Panc1 (cell line): ENCODE results near the gene VAC14. TPM values are rescaled to one million over a fixed set of nuclear protein-coding genes. Genes with fewer than 3 reads are reported as not detected.

ENCODE experiments used
- ATAC-seq: fragments of 200-7000 bp; cut with Tn5 transposase; 2 replicates; pipeline ENCODE4 v1.9.1; 2020; ENCODE audit warnings: mild to moderate bottlenecking, moderate library complexity
- BruUV-seq: library from RNA; stranded (reverse); fragments of 400-500 nt; replicated peaks from 2 replicates; lab custom pipeline; 2021; lab: Mats Ljungman, UMichigan
- CTCF ChIA-PET: fragments of 300-600 bp; sonication (Branson Sonifier 250); formaldehyde crosslinking; loops from one replicate; lab custom pipeline; 2022; ENCODE audit warnings: antibody characterized with exemption; lab: Charles Lee
- POLR2A ChIA-PET: fragments of 300-600 bp; sonication (Branson Sonifier 250); formaldehyde crosslinking; loops from one replicate; lab custom pipeline; 2022; ENCODE audit warnings: antibody characterized with exemption; lab: Charles Lee
- DNase-seq: peaks from one replicate; pipeline ENCODE4 v3.0.0-alpha.2; 2010; ENCODE audit warnings: low read depth, low spot score
- H3K27ac ChIP-seq: 2 replicates; pipeline ENCODE4 v1.5.1; 2011; ENCODE audit warnings: mild to moderate bottlenecking, low read length, inconsistent platforms
- H3K27me3 ChIP-seq: fragments of 200-500 bp; sonication (Bioruptor generic); 2 replicates; pipeline ENCODE4 v1.6.0; 2014; ENCODE audit warnings: low read length, inconsistent platforms; ENCODE audit not compliant: control insufficient read depth, insufficient read depth
- H3K36me3 ChIP-seq: fragments of 200-500 bp; sonication (Bioruptor generic); 2 replicates; pipeline ENCODE4 v1.5.1; 2014; ENCODE audit warnings: inconsistent platforms, mild to moderate bottlenecking, low read length, moderate library complexity; ENCODE audit not compliant: control insufficient read depth, insufficient read depth
- H3K4me1 ChIP-seq: 2 replicates; pipeline ENCODE4 v1.5.1; 2011; ENCODE audit warnings: inconsistent platforms, mild to moderate bottlenecking, low read length, moderate library complexity; ENCODE audit not compliant: control insufficient read depth, insufficient read depth
- H3K4me3 ChIP-seq, 2 experiments: 2 replicates each; pipeline ENCODE4 v1.5.1; 2011 to 2012; ENCODE audit warnings: low read depth in 2 of 2, low read length in 2 of 2, mild to moderate bottlenecking in 2 of 2, inconsistent platforms in 1 of 2, moderate library complexity in 1 of 2
- H3K9me3 ChIP-seq: fragments of 200-500 bp; sonication (Bioruptor generic); 2 replicates; pipeline ENCODE4 v1.5.1; 2014; ENCODE audit warnings: low read depth, mild to moderate bottlenecking, inconsistent platforms, low read length, moderate library complexity; ENCODE audit not compliant: control insufficient read depth, insufficient read depth
- CTCF ChIP-seq: fragments of 450-650 bp; IDR thresholded peaks from 2 replicates; pipeline ENCODE4 v1.5.1; 2017; ENCODE audit warnings: mild to moderate bottlenecking
- POLR2AphosphoS5 ChIP-seq: IDR thresholded peaks from 2 replicates; pipeline ENCODE4 v1.6.1; 2012; ENCODE audit warnings: mild to moderate bottlenecking, low read depth, low read length, moderate library complexity
- REST ChIP-seq, 2 experiments: IDR thresholded peaks; 2 replicates each; pipeline ENCODE4 v1.6.1; 2011 to 2012; ENCODE audit warnings: low read depth in 2 of 2, control low read depth in 1 of 2, low read length in 1 of 2, mild to moderate bottlenecking in 1 of 2, moderate library complexity in 1 of 2; ENCODE audit not compliant: insufficient read depth in 1 of 2
- SIN3A ChIP-seq: IDR thresholded peaks from 2 replicates; pipeline ENCODE4 v1.6.1; 2012; ENCODE audit warnings: low read depth, mild to moderate bottlenecking, low read length, moderate library complexity, borderline replicate concordance; ENCODE audit not compliant: insufficient read depth
- TCF7L2 ChIP-seq: IDR thresholded peaks from 2 replicates; pipeline ENCODE4 v1.6.1; 2011; ENCODE audit warnings: mild to moderate bottlenecking, low read depth, low read length, inconsistent platforms
- in situ Hi-C: cut with HindIII; loops from 2 replicates; pipeline ENCODE4 v1.10.0; 2016; ENCODE audit warnings: low sequenced_read_pairs, low pct_unique_long_range_greater_than_20kb
- intact Hi-C: fragments of 100-400 bp; cut with micrococcal nuclease; formaldehyde crosslinking; loops from one replicate; pipeline ENCODE4 v1.10.0; 2022; ENCODE audit not compliant: unreplicated experiment
- total RNA-seq: library from RNA; stranded (reverse); gene quantifications from one replicate; pipeline ENCODE4 v1.2.1, GENCODE V29; 2021; ENCODE audit not compliant: unreplicated experiment

Gene VAC14
- total RNA-seq, 1 experiment from 2014 or later, result 37.9 TPM

- Histone ChIP-seq H3K4me3 (no peak overlapping the region), H3K27ac (no peak overlapping the region), H3K36me3 (no peaks in the 10 kb centered on the region), H3K27me3 (no peaks in the 10 kb centered on the region), H3K9me3 (no peaks in the 10 kb centered on the region), H3K4me1 (no peaks in the 10 kb centered on the region; the same call in none of the 2 replicates)
- ChIA-PET POLR2A (no interaction called here), CTCF (no interaction called here)
- no peak for DNase-seq
- no TSS peak for BruUV-seq
- intact Hi-C loops, result no loop called here
- peak; percentile 82 for ATAC-seq
- no peak for TF ChIP-seq POLR2AphosphoS5
- no peak for TF ChIP-seq REST (IDR thresholded peaks at IDR 0.05; ENCODE audit: insufficient read depth in 1 of 2, low read depth in 2 of 2, low read length in 1 of 2)
- no peak for TF ChIP-seq TCF7L2
- no peak for TF ChIP-seq CTCF
- TF ChIP-seq SIN3A, result no peak
- in situ Hi-C loops, result no loop called here
Observed at GRCh38 chr16:70738083-70738977, 62.6 kb downstream of the VAC14 start.

- Histone ChIP-seq H3K9me3 (no peaks in the 10 kb centered on the region), H3K36me3 (no peaks in the 10 kb centered on the region), H3K4me3 (no peak overlapping the region), H3K27ac (no peak overlapping the region), H3K27me3 (no peaks in the 10 kb centered on the region), H3K4me1 (no peaks in the 10 kb centered on the region; the same call in none of the 2 replicates)
- in situ Hi-C loops, result no loop called here
- intact Hi-C loops, result no loop called here
- ATAC-seq (no peak), DNase-seq (no peak)
- ChIA-PET POLR2A (no interaction called here), CTCF (no interaction called here)
- TF ChIP-seq TCF7L2 (no peak), SIN3A (no peak), REST (IDR thresholded peaks at IDR 0.05; ENCODE audit: insufficient read depth in 1 of 2, low read depth in 2 of 2, low read length in 1 of 2) (no peak), POLR2AphosphoS5 (no peak), CTCF (no peak)
- BruUV-seq, result no TSS peak
Observed at GRCh38 chr16:70737377-70738082, 63.4 kb downstream of the VAC14 start.
